ENCODE results near the gene PTPRN2.
"Not testable (repeated sequence)": the region's sequence is repeated elsewhere in the genome, so short reads cannot be mapped to it uniquely, and the experiment has no call there.

The PTPRN2 gene

DNA sequence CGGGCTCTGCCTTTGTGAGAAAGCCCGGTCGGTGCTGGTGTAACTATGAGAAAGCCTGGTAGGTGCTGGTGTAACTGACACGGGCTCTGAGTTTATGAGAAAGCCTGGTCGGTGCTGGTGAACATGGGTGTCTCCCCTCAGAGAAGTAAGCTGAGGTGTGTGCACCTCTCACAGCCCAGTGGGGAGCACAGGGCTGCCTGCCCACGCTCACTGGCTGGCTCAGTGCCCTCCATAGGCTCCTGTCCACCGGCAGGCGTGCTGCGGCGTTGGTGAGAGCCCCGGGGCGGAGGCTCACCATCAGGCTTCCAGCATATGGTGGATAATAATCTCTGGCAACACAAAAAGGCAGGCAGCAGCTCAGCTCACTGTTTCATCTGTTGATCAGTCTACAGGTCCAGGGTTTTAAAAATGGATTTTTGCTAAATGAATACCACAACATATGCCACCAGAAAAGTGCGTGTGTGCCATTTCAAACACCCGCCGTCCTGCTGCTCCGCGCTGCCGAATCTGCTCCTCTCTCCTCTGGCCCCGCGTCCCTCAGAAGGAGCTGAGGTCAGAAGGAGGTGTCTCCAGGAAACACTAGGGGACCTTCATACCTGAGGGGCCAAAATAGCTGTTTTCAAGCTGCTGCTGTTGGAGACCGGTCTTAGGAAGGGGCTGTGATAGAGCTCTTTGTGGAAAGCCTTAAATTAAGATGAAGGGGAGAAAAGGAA is 885.2 kb downstream of the PTPRN2 start:
- no peak for DNase-seq (ENCODE audit: low read depth)
- TF ChIP-seq, protein P1, sequence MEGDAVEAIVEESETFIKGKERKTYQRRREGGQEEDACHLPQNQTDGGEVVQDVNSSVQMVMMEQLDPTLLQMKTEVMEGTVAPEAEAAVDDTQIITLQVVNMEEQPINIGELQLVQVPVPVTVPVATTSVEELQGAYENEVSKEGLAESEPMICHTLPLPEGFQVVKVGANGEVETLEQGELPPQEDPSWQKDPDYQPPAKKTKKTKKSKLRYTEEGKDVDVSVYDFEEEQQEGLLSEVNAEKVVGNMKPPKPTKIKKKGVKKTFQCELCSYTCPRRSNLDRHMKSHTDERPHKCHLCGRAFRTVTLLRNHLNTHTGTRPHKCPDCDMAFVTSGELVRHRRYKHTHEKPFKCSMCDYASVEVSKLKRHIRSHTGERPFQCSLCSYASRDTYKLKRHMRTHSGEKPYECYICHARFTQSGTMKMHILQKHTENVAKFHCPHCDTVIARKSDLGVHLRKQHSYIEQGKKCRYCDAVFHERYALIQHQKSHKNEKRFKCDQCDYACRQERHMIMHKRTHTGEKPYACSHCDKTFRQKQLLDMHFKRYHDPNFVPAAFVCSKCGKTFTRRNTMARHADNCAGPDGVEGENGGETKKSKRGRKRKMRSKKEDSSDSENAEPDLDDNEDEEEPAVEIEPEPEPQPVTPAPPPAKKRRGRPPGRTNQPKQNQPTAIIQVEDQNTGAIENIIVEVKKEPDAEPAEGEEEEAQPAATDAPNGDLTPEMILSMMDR (conservative IDR thresholded peaks at IDR 0.05; ENCODE audit: low read length): no peak
- H3K4me3 ChIP-seq (ENCODE audit: low read length): no peak overlapping the region

- H3K4me3 ChIP-seq (ENCODE audit: low read length); DNase-seq (ENCODE audit: low read depth): not testable (repeated sequence)
Observed at GRCh38 chr7:157701395-157702180, 886.0 kb downstream of the PTPRN2 start.

- H3K4me3 ChIP-seq (ENCODE audit: low read length): no peak overlapping the region
- DNase-seq (ENCODE audit: low read depth): no peak
- TF ChIP-seq, protein P1 (conservative IDR thresholded peaks at IDR 0.05; ENCODE audit: low read length): no peak
Observed at GRCh38 chr7:157700231-157701005, 887.2 kb downstream of the PTPRN2 start.

- no peak for DNase-seq (ENCODE audit: low read depth)
- TF ChIP-seq, protein P1 (conservative IDR thresholded peaks at IDR 0.05; ENCODE audit: low read length): no peak
- no peak overlapping the region for H3K4me3 ChIP-seq (ENCODE audit: low read length)
Observed at GRCh38 chr7:157699357-157700013, 888.1 kb downstream of the PTPRN2 start.

GRCh38 chr7:157697287-157697686 is 890.3 kb downstream of the PTPRN2 start:
- H3K4me3 ChIP-seq (ENCODE audit: low read length); DNase-seq (ENCODE audit: low read depth): not testable (repeated sequence)

DNA sequence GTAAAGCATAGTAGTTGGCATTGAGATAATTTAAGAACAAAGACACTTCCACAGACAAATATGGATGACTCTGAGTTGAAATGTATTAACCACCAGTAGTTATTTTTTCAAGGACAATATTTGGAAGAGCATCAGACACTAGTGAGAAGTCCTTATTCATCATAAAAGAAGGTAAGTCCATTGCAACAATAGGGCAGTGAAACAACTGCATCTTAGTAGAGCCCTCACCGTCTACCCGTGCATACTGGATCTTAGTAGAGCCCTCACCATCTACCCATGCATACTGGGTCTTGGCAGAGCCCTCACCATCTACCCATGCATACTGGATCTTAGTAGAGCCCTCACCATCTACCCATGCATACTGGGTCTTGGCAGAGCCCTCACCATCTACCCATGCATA is 892.0 kb downstream of the PTPRN2 start:
- not testable (repeated sequence) for DNase-seq (ENCODE audit: low read depth); H3K4me3 ChIP-seq (ENCODE audit: low read length)

GRCh38 chr7:157694376-157694665 is 893.3 kb downstream of the PTPRN2 start:
- no peak overlapping the region for H3K4me3 ChIP-seq (ENCODE audit: low read length)
- DNase-seq (ENCODE audit: low read depth): no peak
- TF ChIP-seq, protein P1 (conservative IDR thresholded peaks at IDR 0.05; ENCODE audit: low read length): no peak

GRCh38 chr7:157693521-157694375 is 893.9 kb downstream of the PTPRN2 start:
- TF ChIP-seq, protein P1 (conservative IDR thresholded peaks at IDR 0.05; ENCODE audit: low read length): no peak
- no peak for DNase-seq (ENCODE audit: low read depth)
- H3K4me3 ChIP-seq (ENCODE audit: low read length): no peak overlapping the region

Data from AG10803 (cell line).